ENCODE measurements around the gene ESRRA. TPM values are rescaled to one million over a fixed set of nuclear protein-coding genes. Genes with fewer than 3 reads are reported as not detected.
A peak's percentile ranks its signal among the peaks of the same experiment; 100 is the strongest.

Gene ESRRA
- total and polyA plus RNA-seq, 2 of the 13 experiments (the other 11 are each of a cell fraction or from before 2014, with no cell fraction given): 18.1 to 36.3 TPM

- TF ChIP-seq NR2F1 (CRISPR knock-in tag; IDR thresholded peaks at IDR 0.05) (peak; percentile 50 to 85; a peak in 3 of 4 replicates), MXD4 (CRISPR knock-in tag; IDR thresholded peaks at IDR 0.05) (peak; percentile 90), ZFP82 (CRISPR knock-in tag; IDR thresholded peaks at IDR 0.05; ENCODE audit: borderline replicate concordance) (0 out of 2 replicates have a peak, but pooled peaks have one; percentile 59), CHD2 (IDR thresholded peaks at IDR 0.05; ENCODE audit: low read depth, low read length) (no peak), KLF16 (CRISPR knock-in tag; IDR thresholded peaks at IDR 0.05) (peak in 1 of 2 experiments; percentile 58; a peak in 1 of 4 replicates), ZMAT3 (CRISPR knock-in tag; conservative IDR thresholded peaks at IDR 0.05) (no peak), AHR (CRISPR knock-in tag; IDR thresholded peaks at IDR 0.05) (0 out of 2 replicates have a peak, but pooled peaks have one; percentile 41), MXD3 (CRISPR knock-in tag; IDR thresholded peaks at IDR 0.05) (peak; percentile 53), YY1 (IDR thresholded peaks at IDR 0.05; ENCODE audit: insufficient read depth, insufficient replicate concordance, low read depth, low read length) (peak; percentile 36)
- TF ChIP-seq, protein P1, sequence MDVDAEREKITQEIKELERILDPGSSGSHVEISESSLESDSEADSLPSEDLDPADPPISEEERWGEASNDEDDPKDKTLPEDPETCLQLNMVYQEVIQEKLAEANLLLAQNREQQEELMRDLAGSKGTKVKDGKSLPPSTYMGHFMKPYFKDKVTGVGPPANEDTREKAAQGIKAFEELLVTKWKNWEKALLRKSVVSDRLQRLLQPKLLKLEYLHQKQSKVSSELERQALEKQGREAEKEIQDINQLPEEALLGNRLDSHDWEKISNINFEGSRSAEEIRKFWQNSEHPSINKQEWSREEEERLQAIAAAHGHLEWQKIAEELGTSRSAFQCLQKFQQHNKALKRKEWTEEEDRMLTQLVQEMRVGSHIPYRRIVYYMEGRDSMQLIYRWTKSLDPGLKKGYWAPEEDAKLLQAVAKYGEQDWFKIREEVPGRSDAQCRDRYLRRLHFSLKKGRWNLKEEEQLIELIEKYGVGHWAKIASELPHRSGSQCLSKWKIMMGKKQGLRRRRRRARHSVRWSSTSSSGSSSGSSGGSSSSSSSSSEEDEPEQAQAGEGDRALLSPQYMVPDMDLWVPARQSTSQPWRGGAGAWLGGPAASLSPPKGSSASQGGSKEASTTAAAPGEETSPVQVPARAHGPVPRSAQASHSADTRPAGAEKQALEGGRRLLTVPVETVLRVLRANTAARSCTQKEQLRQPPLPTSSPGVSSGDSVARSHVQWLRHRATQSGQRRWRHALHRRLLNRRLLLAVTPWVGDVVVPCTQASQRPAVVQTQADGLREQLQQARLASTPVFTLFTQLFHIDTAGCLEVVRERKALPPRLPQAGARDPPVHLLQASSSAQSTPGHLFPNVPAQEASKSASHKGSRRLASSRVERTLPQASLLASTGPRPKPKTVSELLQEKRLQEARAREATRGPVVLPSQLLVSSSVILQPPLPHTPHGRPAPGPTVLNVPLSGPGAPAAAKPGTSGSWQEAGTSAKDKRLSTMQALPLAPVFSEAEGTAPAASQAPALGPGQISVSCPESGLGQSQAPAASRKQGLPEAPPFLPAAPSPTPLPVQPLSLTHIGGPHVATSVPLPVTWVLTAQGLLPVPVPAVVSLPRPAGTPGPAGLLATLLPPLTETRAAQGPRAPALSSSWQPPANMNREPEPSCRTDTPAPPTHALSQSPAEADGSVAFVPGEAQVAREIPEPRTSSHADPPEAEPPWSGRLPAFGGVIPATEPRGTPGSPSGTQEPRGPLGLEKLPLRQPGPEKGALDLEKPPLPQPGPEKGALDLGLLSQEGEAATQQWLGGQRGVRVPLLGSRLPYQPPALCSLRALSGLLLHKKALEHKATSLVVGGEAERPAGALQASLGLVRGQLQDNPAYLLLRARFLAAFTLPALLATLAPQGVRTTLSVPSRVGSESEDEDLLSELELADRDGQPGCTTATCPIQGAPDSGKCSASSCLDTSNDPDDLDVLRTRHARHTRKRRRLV (CRISPR knock-in tag; IDR thresholded peaks at IDR 0.05): peak; percentile 89
- TF ChIP-seq, protein P2, sequence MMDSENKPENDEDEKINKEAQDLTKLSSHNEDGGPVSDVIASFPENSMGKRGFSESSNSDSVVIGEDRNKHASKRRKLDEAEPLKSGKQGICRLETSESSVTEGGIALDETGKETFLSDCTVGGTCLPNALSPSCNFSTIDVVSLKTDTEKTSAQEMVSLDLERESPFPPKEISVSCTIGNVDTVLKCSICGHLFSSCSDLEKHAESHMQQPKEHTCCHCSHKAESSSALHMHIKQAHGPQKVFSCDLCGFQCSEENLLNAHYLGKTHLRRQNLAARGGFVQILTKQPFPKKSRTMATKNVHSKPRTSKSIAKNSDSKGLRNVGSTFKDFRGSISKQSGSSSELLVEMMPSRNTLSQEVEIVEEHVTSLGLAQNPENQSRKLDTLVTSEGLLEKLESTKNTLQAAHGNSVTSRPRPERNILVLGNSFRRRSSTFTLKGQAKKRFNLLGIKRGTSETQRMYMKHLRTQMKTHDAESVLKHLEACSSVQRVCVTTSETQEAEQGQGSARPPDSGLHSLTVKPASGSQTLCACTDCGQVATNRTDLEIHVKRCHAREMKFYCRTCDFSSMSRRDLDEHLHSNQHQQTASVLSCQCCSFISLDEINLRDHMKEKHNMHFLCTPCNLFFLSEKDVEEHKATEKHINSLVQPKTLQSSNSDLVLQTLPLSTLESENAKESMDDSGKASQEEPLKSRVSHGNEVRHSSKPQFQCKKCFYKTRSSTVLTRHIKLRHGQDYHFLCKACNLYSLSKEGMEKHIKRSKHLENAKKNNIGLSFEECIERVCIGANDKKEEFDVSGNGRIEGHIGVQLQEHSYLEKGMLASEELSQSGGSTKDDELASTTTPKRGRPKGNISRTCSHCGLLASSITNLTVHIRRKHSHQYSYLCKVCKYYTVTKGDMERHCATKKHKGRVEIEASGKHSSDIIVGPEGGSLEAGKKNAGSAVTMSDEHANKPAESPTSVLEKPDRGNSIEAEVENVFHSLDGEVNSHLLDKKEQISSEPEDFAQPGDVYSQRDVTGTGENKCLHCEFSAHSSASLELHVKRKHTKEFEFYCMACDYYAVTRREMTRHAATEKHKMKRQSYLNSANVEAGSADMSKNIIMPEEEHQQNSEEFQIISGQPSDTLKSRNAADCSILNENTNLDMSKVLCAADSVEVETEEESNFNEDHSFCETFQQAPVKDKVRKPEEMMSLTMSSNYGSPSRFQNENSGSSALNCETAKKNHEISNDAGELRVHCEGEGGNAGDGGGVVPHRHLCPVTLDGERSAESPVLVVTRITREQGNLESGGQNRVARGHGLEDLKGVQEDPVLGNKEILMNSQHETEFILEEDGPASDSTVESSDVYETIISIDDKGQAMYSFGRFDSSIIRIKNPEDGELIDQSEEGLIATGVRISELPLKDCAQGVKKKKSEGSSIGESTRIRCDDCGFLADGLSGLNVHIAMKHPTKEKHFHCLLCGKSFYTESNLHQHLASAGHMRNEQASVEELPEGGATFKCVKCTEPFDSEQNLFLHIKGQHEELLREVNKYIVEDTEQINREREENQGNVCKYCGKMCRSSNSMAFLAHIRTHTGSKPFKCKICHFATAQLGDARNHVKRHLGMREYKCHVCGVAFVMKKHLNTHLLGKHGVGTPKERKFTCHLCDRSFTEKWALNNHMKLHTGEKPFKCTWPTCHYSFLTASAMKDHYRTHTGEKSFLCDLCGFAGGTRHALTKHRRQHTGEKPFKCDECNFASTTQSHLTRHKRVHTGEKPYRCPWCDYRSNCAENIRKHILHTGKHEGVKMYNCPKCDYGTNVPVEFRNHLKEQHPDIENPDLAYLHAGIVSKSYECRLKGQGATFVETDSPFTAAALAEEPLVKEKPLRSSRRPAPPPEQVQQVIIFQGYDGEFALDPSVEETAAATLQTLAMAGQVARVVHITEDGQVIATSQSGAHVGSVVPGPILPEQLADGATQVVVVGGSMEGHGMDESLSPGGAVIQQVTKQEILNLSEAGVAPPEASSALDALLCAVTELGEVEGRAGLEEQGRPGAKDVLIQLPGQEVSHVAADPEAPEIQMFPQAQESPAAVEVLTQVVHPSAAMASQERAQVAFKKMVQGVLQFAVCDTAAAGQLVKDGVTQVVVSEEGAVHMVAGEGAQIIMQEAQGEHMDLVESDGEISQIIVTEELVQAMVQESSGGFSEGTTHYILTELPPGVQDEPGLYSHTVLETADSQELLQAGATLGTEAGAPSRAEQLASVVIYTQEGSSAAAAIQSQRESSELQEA (CRISPR knock-in tag; IDR thresholded peaks at IDR 0.05; ENCODE audit: not compliant biosample characterization): no peak
Measured at GRCh38 chr11:64305691-64306562, 603 bp downstream of the ESRRA start (continued).
